Caki2 (cell line): ENCODE data around the gene CDC37L1. TPM values are rescaled to one million over a fixed set of nuclear protein-coding genes. Genes with fewer than 3 reads are reported as not detected.

Experiments used
- DNase-seq: peaks from one replicate; pipeline ENCODE4 v3.0.0-alpha.2; 2015; ENCODE audit warnings: low read depth
- in situ Hi-C: cut with HindIII; loops from 2 replicates; pipeline ENCODE4 v1.10.0; 2016; ENCODE audit warnings: low sequenced_read_pairs, low pct_unique_long_range_greater_than_20kb, mixed read lengths
- total RNA-seq: library from RNA; depleted of rRNA; stranded (reverse); fragments of >200 nt; shearing (Covaris generic); gene quantifications from 2 replicates; pipeline ENCODE4 v1.2.3, GENCODE V29; 2014; ENCODE audit warnings: low replicate concordance

Gene CDC37L1
- total RNA-seq, 1 experiment from 2014 or later, result 8.7 TPM

GRCh38 chr9:4701526-4701925, 22.2 kb downstream of the CDC37L1 start:
- in situ Hi-C loops, result no loop called here
- no peak for DNase-seq

GRCh38 chr9:4704129-4704528, 24.8 kb downstream of the CDC37L1 start:
- DNase-seq, result no peak
- in situ Hi-C loops, result no loop called here

GRCh38 chr9:4706021-4706420, 26.7 kb downstream of the CDC37L1 start:
- in situ Hi-C loops, result no loop called here
- DNase-seq, result no peak

GRCh38 chr9:4706971-4707622, 27.7 kb downstream of the CDC37L1 start:
- DNase-seq, result no peak
- in situ Hi-C loops, result no loop called here

- in situ Hi-C loops, result no loop called here
- DNase-seq, result no peak
Observed at GRCh38 chr9:4709380-4709779, 30.0 kb downstream of the CDC37L1 start.

GRCh38 chr9:4713849-4714248, 34.5 kb downstream of the CDC37L1 start:
- no peak for DNase-seq
- in situ Hi-C loops, result no loop called here

- no peak for DNase-seq
- in situ Hi-C loops, result no loop called here
Observed at GRCh38 chr9:4714266-4715016, 35.1 kb downstream of the CDC37L1 start.

GRCh38 chr9:4716163-4716562, 36.8 kb downstream of the CDC37L1 start:
- no peak for DNase-seq
- in situ Hi-C loops, result no loop called here

GRCh38 chr9:4717815-4718214, 38.4 kb downstream of the CDC37L1 start:
- in situ Hi-C loops, result no loop called here
- DNase-seq, result no peak

- in situ Hi-C loops, result no loop called here
- DNase-seq, result no peak
Observed at GRCh38 chr9:4718911-4719310, 39.5 kb downstream of the CDC37L1 start.

GRCh38 chr9:4721736-4722135, 42.4 kb downstream of the CDC37L1 start:
- in situ Hi-C loops, result no loop called here

GRCh38 chr9:4725706-4726442, 46.5 kb downstream of the CDC37L1 start:
- in situ Hi-C loops, result no loop called here
- no peak for DNase-seq

More at GRCh38 chr9:4721736-4722135, 42.4 kb downstream of the CDC37L1 start:
- DNase-seq, result no peak

- DNase-seq, result no peak
- in situ Hi-C loops, result no loop called here
Observed at GRCh38 chr9:4727593-4727992, 48.2 kb downstream of the CDC37L1 start.

- in situ Hi-C loops, result no loop called here
- DNase-seq, result no peak
Observed at GRCh38 chr9:4732890-4733289, 53.5 kb downstream of the CDC37L1 start.

- no peak for DNase-seq
- in situ Hi-C loops, result no loop called here
Observed at GRCh38 chr9:4734150-4734549, 54.8 kb downstream of the CDC37L1 start.

GRCh38 chr9:4738866-4739586, 59.7 kb downstream of the CDC37L1 start:
- no peak for DNase-seq
- in situ Hi-C loops, result no loop called here

GRCh38 chr9:4739587-4740387, 60.4 kb downstream of the CDC37L1 start:
- DNase-seq, result no peak
- in situ Hi-C loops, result no loop called here

GRCh38 chr9:4740388-4740637, 60.9 kb downstream of the CDC37L1 start:
- DNase-seq, result no peak
- in situ Hi-C loops, result no loop called here
